PC-3 (cell line): ENCODE results near the gene ZNF784.

Experiments
- CTCF ChIP-seq: fragments of 300-600 bp; sonication (generic); conservative IDR thresholded peaks from 2 replicates; pipeline ENCODE4 v1.5.1; 2017; ENCODE audit warnings: antibody characterized with exemption, low read depth, mild to moderate bottlenecking, low read length
- EZH2 ChIP-seq: fragments of 300-600 bp; sonication (generic); IDR thresholded peaks from one replicate; pipeline ENCODE4 v1.6.1; 2017; ENCODE audit warnings: antibody characterized with exemption, mild to moderate bottlenecking, low read length; ENCODE audit not compliant: unreplicated experiment
- EZH2phosphoT487 ChIP-seq: fragments of 300-600 bp; sonication (generic); IDR thresholded peaks from 2 replicates; pipeline ENCODE4 v1.6.1; 2018; ENCODE audit warnings: mild to moderate bottlenecking, antibody characterized with exemption, low read length, borderline replicate concordance

DNA sequence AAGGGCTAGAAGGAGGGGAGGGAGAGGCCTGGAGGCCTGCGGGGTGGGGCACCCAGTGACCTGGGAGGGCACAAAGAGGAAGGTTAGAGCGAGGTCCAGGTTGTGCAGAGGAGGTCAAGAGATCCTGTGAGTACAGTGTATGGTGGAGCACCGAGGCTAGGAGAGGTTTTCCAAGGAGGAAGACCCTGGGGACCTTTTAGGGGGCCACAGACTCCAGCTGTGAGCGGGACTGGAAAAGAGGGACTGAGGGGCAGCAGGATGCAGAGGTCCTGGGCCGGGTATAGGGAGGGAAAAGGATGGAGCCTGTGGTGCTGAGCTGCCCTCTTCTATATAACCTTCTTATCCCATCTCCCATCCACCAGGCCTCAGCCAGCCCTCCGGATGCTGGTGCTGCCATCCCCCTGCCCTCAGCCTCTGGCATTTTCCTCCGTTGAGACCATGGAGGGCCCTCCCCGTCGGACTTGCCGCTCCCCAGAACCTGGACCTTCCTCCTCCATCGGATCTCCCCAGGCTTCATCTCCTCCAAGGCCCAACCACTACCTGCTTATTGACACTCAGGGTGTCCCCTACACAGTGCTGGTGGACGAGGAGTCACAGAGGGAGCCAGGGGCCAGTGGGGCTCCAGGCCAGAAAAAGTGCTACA, 19.9 kb upstream of the ZNF784 start:
- TF ChIP-seq CTCF, result no peak
- TF ChIP-seq EZH2, result no peak
- no peak for TF ChIP-seq EZH2phosphoT487
